Muscle of leg (tissue), 11 donors: ENCODE measurements around the gene NDST1. TPM values are rescaled to one million over a fixed set of nuclear protein-coding genes. Genes with fewer than 3 reads are reported as not detected.

Source experiments
- DNase-seq: peaks from one replicate; pipeline ENCODE4 v3.0.0; 2013
- H3K27ac ChIP-seq: one replicate; pipeline ENCODE4 v1.5.1; 2013; ENCODE audit warnings: mild to moderate bottlenecking, low read length, control low read depth
- H3K27me3 ChIP-seq: one replicate; pipeline ENCODE4 v1.6.1; 2013; ENCODE audit warnings: low read length; ENCODE audit not compliant: control insufficient read depth, insufficient read depth
- H3K36me3 ChIP-seq: one replicate; pipeline ENCODE4 v1.6.1; 2013; ENCODE audit warnings: low read length; ENCODE audit not compliant: control insufficient read depth, insufficient read depth
- H3K4me1 ChIP-seq: one replicate; pipeline ENCODE4 v1.6.1; 2013; ENCODE audit warnings: low read length; ENCODE audit not compliant: control insufficient read depth, insufficient read depth
- H3K4me3 ChIP-seq: one replicate; pipeline ENCODE4 v1.5.1; 2013; ENCODE audit warnings: low read length, control low read depth
- H3K9me3 ChIP-seq: replicated peaks from 2 replicates; pipeline ENCODE4 v1.6.1; 2013; ENCODE audit warnings: low read depth, low read length; ENCODE audit not compliant: control insufficient read depth
- WGBS: methylation state at CpG from one replicate; pipeline ENCODE4 v1.1.5; 2013; ENCODE audit warnings: missing lambda C conversion rate; ENCODE audit not compliant: insufficient coverage; 5-methylcytosine and 5-hydroxymethylcytosine counted together
- polyA plus RNA-seq, 8 donors: library from polyadenylated mRNA; unstranded; fragments of 120-200 nt; gene quantifications; one replicate each; pipeline versions ENCODE4 v1.2.1 to v1.2.3, GENCODE V29; 2013; ENCODE audit warnings: inconsistent platforms in 1 of 8, low replicate concordance in 1 of 8; ENCODE audit not compliant: insufficient read length in 8 of 8, insufficient read depth in 1 of 8
- total RNA-seq: library from RNA; stranded (reverse); fragments of 120-200 nt; gene quantifications from one replicate; pipeline ENCODE4 v1.2.4, GENCODE V29; 2013

Gene NDST1
- total and polyA plus RNA-seq, 9 donors: 24.4 to 71.2 (median 53.1) TPM

DNA sequence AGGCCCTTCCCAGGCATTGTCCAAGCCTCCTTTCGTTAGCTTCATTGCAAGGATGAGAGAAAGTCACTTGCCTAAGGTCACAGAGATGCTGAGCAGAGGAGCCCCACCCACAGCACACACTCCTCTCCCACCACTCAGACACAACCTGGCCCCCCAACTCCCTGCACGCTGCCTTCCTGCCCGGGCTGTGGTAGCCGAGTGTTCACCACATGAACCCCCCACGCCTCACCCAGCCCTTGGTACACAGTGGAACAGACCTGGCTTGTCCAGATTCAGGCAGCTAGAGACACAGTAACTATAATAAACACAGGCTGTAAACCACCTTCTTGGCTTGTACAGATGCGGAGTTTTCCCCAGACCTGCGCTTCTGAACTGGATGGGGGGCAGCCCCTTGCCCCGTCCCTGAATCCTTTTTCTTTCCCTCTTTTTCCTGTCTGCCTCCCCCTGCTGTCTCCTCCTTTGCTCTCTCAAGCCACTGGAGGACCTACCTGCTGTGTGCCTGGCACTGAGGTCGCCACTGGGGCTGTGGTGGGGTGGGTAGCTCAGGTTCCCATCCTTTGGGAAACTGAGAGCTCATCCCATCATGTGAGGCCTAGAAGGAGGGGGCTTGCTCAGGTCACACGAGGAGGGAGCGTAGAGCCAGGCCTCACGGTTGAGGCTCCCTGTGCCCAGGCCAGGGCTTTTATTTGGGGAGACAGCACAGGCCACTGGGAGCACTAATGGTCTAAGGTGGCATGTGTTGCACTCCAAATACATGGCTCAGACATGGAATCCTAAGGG, 76.8 kb downstream of the NDST1 start:
- H3K9me3 ChIP-seq: no peaks in the 10 kb centered on the region
- H3K4me3 ChIP-seq: no peak overlapping the region
- H3K27me3 ChIP-seq: peaks cover 3% of the 10 kb centered on the region
- H3K4me1 ChIP-seq: peaks cover 51% of the 10 kb centered on the region
- WGBS: 83% methylated on average over 11 of the region's 12 CpGs
- H3K27ac ChIP-seq: no peak overlapping the region
- H3K36me3 ChIP-seq: no peaks in the 10 kb centered on the region
- no peak for DNase-seq

DNA sequence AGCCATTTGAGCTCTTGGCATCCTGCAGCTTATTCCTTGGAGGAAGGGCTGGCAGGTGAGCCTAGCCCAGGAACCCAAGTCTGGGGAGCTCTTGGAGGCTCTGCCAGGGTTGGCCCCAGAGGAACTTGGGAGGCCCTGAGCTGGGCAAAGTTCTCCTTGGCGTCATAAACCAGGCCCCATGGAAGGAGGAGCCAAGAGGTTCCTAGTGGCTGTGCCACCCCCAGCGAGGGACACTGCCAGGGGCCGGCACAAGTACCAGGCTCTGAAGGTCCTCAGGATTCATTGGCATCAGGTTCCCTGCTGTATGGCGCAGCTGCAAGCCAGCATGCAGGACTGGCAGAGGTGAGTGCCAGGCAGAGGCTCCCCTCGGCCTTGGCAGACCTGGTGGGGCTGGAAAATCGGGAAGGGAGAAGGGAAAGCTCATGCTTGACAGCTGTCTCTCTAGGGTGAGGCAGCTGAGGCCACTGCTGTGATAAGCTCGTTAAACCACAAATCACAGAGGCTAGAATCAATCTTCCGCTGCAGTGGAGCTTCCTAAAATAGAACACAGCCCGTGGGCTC, 77.9 kb downstream of the NDST1 start:
- H3K9me3 ChIP-seq: no peaks in the 10 kb centered on the region
- H3K36me3 ChIP-seq: no peaks in the 10 kb centered on the region
- 73% methylated on average over 9 of the region's 9 CpGs for WGBS
- peak overlapping the region; percentile 79 for H3K27ac ChIP-seq
- no peak overlapping the region for H3K4me3 ChIP-seq
- H3K27me3 ChIP-seq: peaks cover under 1% of the 10 kb centered on the region
- H3K4me1 ChIP-seq: peaks cover 62% of the 10 kb centered on the region
- DNase-seq: peak; percentile 57

DNA sequence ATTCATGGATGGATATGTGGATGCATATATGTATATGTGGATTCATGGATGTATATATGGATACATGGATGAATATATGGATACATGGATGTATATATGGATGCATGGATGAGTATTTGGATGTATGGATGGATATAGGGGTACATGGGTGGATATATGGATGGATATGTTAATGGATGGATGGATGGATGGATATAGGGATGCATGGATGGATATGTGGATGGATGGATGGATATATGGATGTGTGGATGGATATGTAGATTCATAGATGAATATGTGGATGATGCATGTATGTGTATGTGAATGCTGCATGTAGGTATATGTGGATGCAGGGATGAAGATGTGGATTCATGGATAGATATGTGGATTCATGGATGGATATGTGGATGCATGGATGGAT, 79.1 kb downstream of the NDST1 start:
- peaks cover 69% of the 10 kb centered on the region for H3K4me1 ChIP-seq
- no peak overlapping the region for H3K27ac ChIP-seq
- no peaks in the 10 kb centered on the region for H3K9me3 ChIP-seq
- H3K4me3 ChIP-seq: no peak overlapping the region
- no peaks in the 10 kb centered on the region for H3K36me3 ChIP-seq
- H3K27me3 ChIP-seq: no peaks in the 10 kb centered on the region
- DNase-seq: no peak

DNA sequence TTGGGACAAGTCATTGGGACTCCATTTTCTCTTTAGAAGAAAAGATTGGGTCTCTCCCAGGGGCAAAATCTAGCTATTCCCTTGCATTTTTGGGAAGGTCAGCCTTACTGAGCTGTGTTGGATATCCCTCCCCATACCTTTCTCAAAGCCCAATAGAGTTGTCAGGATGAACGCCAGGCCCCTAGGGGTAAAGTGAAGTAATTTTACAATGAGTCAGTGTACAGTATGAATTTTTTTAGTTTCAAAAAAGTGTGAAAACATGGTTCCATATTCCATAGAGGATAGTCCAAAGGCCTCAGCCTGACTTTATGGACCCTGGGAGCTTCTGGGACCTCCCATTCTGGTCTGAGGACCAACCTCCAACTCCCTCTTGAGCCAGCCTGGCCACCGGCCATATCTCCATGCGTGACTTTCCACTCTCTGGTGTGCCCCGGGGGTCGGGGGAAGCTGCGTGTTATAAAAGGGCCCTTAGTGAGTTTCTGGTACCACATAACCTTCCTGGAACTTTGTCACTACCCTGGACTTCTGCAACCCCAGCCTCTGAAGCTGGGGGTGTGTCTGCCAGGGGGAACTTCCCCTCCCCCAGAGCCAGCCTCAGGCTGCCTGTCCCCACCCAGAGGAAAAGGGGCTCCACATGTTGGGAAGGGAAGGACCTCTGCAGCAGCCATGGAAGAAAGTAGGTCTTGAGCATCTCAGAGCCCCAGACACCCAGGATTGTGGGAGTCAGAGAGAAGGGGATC, 80.1 kb downstream of the NDST1 start:
- H3K27me3 ChIP-seq: no peaks in the 10 kb centered on the region
- no peak overlapping the region for H3K4me3 ChIP-seq
- H3K4me1 ChIP-seq: peaks cover 68% of the 10 kb centered on the region
- H3K27ac ChIP-seq: no peak overlapping the region
- DNase-seq: no peak
- H3K36me3 ChIP-seq: no peaks in the 10 kb centered on the region
- H3K9me3 ChIP-seq: no peaks in the 10 kb centered on the region
- WGBS: no CpG with 5 or more reads among the region's 6 CpGs

DNA sequence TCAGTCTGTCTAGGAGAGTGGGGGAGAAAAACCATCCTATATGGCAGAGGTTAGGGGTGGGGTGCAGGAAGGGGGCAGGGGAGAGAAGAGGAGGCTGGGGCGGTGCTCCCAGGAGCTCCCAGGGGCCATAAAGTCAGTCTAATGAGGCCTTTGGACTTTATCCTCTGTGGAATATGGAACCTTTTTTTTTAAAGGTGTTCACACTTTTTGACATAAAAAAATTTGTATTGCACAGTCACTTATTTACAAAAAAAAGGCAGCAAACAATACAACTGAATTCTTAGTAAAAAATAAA, 80.6 kb downstream of the NDST1 start:
- no peak overlapping the region for H3K4me3 ChIP-seq
- no peaks in the 10 kb centered on the region for H3K36me3 ChIP-seq
- no CpG with 5 or more reads among the region's 1 CpG for WGBS
- no peaks in the 10 kb centered on the region for H3K9me3 ChIP-seq
- H3K27me3 ChIP-seq: no peaks in the 10 kb centered on the region
- H3K4me1 ChIP-seq: peaks cover 74% of the 10 kb centered on the region
- H3K27ac ChIP-seq: no peak overlapping the region
- no peak for DNase-seq

DNA sequence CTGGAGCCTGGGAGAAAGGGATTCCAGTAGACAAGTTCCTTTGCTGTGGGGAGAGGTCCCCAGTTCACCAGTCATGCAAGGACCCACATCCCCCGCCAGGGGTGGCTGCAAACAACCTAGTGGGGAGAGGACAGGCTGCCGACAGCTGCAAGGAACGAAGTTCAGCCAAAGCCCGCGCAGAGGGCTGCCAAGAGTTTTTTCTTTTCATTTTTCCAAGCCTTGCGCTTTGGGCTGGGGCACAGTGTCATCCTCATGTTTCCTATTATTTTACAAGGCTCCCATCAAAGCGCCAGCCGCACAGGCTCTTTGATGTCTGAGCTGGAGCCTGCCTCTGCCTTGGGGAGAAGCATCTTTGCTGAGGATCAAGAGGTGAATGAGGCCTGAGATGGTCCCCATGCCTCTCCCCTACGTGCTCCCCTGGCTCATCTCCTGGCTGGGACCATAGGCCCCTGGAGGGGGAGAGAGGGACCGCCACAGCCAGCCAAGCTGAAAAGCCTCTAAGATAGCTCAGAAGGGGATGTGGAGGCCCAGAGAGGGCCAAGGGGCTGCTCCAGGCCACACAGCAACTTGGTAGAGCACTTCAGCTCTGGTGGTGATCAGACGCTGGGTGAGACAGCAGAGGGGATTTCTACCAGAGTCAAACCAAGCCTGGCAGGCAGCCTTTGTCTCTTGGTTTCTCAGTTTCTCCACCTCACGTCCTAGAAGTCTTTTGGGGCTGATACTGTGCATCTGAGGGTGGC, 82.1 kb downstream of the NDST1 start:
- Histone ChIP-seq H3K4me1 (peaks cover 77% of the 10 kb centered on the region), H3K36me3 (no peaks in the 10 kb centered on the region), H3K9me3 (no peaks in the 10 kb centered on the region), H3K4me3 (no peak overlapping the region), H3K27me3 (no peaks in the 10 kb centered on the region), H3K27ac (peak overlapping the region; percentile 94)
- DNase-seq: peak; percentile 98
- WGBS: 21% methylated on average over 4 of the region's 12 CpGs

DNA sequence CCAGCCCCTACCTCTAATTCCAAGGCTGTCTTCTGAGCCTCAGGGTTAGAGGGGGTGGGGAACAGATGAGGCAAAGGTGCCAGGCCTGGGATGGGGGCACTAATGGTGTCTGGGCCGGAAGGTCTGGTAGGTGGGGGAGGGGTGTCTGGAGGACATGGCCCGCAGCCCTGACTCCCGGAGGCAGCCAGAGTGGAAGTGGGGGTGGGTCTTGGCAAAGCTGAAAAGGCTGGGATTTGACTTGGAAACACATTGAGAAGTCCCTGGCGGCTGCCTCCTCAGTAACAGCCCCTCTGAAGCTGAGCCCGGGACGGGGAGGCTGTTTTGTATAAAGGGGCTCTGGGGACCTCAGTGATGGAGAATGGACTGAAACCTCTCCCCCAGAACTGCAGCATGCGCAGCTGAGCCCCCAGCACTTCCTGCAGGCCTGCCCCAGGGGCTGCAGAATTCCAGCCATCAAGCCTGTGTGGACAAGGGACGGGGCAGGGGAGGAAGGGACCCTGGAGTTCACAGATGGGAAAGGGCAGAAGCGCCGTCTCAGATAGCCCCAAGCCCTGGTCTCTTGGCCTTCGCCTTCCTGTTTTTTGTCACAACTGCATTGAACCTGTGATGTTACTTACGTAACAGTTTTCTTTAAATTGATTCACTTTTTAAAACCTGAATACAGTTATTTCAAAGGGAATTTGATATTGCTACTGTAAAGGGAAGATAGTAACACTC, 83.2 kb downstream of the NDST1 start:
- Histone ChIP-seq H3K4me1 (peaks cover 77% of the 10 kb centered on the region), H3K9me3 (no peaks in the 10 kb centered on the region), H3K27me3 (no peaks in the 10 kb centered on the region), H3K27ac (peak overlapping the region; percentile 94), H3K36me3 (no peaks in the 10 kb centered on the region), H3K4me3 (no peak overlapping the region)
- WGBS: 11% methylated on average over 5 of the region's 12 CpGs
- peak; percentile 94 for DNase-seq

DNA sequence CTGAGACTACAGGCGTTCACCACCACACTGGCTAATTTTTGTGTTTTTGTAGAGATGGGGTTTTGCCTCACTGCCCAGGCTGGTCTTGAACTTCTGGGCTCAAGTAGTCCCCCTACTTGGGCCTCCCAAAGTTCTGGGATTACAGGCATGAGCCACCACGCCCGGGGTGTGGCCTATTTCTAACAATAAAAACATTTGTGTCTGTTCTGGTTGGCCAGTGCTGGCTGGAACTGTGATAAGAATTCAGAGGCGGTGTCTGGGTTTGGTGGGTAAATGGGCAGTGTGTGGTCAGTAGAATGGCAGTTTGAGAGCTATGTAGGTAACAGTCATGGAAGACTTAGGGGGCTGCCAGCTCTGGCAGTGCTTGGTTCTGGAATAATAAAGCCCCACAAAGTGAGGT, 85.7 kb downstream of the NDST1 start:
- WGBS: 81% methylated on average over 1 of the region's 4 CpGs
- no peak for DNase-seq
- Histone ChIP-seq H3K36me3 (no peaks in the 10 kb centered on the region), H3K9me3 (no peaks in the 10 kb centered on the region), H3K27me3 (no peaks in the 10 kb centered on the region), H3K4me3 (no peak overlapping the region), H3K27ac (no peak overlapping the region), H3K4me1 (peaks cover 82% of the 10 kb centered on the region)

DNA sequence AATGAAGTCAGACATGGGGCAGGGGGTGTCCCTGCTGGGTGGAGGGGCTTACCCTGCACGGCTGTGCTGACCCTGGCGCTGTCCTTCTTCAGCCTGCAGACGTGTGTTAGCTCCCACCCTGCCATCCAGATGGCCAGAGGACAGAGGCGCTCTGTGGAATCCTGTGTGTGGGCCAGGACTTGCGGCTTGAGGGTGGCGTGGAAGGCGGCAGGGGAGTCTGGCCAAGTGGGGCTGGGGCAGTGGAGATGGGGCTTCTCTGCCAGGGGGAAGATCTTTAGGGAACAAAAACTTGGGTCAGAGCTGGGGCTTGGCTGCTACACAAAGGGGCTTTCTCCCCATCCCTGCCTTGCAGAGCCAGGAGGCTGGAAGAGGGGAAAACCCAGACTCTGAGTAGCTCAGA, 86.1 kb downstream of the NDST1 start:
- Histone ChIP-seq H3K27ac (no peak overlapping the region), H3K36me3 (no peaks in the 10 kb centered on the region), H3K4me3 (no peak overlapping the region), H3K9me3 (no peaks in the 10 kb centered on the region), H3K27me3 (no peaks in the 10 kb centered on the region), H3K4me1 (peaks cover 84% of the 10 kb centered on the region)
- WGBS: 66% methylated on average over 7 of the region's 7 CpGs
- no peak for DNase-seq
